ENCODE results near the gene COL23A1.
"Not testable (repeated sequence)": the region's sequence is repeated elsewhere in the genome, so short reads cannot be mapped to it uniquely, and the experiment has no call there.

The COL23A1 gene

GRCh38 chr5:178326374-178326715 lies 263.8 kb downstream of the COL23A1 start:
- H3K4me3 ChIP-seq (ENCODE audit: low read depth, low read length), result no peak overlapping the region

GRCh38 chr5:178325679-178326373 lies 264.4 kb downstream of the COL23A1 start:
- no peak for DNase-seq (ENCODE audit: low read depth)
- no peak overlapping the region for H3K4me3 ChIP-seq (ENCODE audit: low read depth, low read length)

More at GRCh38 chr5:178326374-178326715, 263.8 kb downstream of the COL23A1 start:
- DNase-seq (ENCODE audit: low read depth), result no peak

GRCh38 chr5:178325311-178325678 lies 264.9 kb downstream of the COL23A1 start:
- no peak for DNase-seq (ENCODE audit: low read depth)

GRCh38 chr5:178324481-178325310 lies 265.5 kb downstream of the COL23A1 start:
- H3K4me3 ChIP-seq (ENCODE audit: low read depth, low read length), result no peak overlapping the region
- DNase-seq (ENCODE audit: low read depth), result no peak

More at GRCh38 chr5:178325311-178325678, 264.9 kb downstream of the COL23A1 start:
- H3K4me3 ChIP-seq (ENCODE audit: low read depth, low read length), result no peak overlapping the region

- DNase-seq (ENCODE audit: low read depth), result no peak
- H3K4me3 ChIP-seq (ENCODE audit: low read depth, low read length), result no peak overlapping the region
Measured at GRCh38 chr5:178323961-178324360, 266.2 kb downstream of the COL23A1 start.

GRCh38 chr5:178323541-178323865 lies 266.7 kb downstream of the COL23A1 start:
- H3K4me3 ChIP-seq (ENCODE audit: low read depth, low read length), result no peak overlapping the region
- no peak for DNase-seq (ENCODE audit: low read depth)

GRCh38 chr5:178322736-178323540 lies 267.3 kb downstream of the COL23A1 start:
- DNase-seq (ENCODE audit: low read depth), result no peak

GRCh38 chr5:178320281-178320855 lies 269.8 kb downstream of the COL23A1 start:
- no peak for DNase-seq (ENCODE audit: low read depth)

More at GRCh38 chr5:178322736-178323540, 267.3 kb downstream of the COL23A1 start:
- H3K4me3 ChIP-seq (ENCODE audit: low read depth, low read length), result no peak overlapping the region

GRCh38 chr5:178319541-178320041 lies 270.6 kb downstream of the COL23A1 start:
- no peak overlapping the region for H3K4me3 ChIP-seq (ENCODE audit: low read depth, low read length)
- DNase-seq (ENCODE audit: low read depth), result no peak

More at GRCh38 chr5:178320281-178320855, 269.8 kb downstream of the COL23A1 start:
- no peak overlapping the region for H3K4me3 ChIP-seq (ENCODE audit: low read depth, low read length)

- H3K4me3 ChIP-seq (ENCODE audit: low read depth, low read length), result no peak overlapping the region
- no peak for DNase-seq (ENCODE audit: low read depth)
Measured at GRCh38 chr5:178318893-178319292, 271.3 kb downstream of the COL23A1 start.

GRCh38 chr5:178318382-178318781 lies 271.8 kb downstream of the COL23A1 start:
- no peak overlapping the region for H3K4me3 ChIP-seq (ENCODE audit: low read depth, low read length)

GRCh38 chr5:178317727-178318126 lies 272.5 kb downstream of the COL23A1 start:
- DNase-seq (ENCODE audit: low read depth); H3K4me3 ChIP-seq (ENCODE audit: low read depth, low read length): not testable (repeated sequence)

More at GRCh38 chr5:178318382-178318781, 271.8 kb downstream of the COL23A1 start:
- no peak for DNase-seq (ENCODE audit: low read depth)

- no peak for DNase-seq (ENCODE audit: low read depth)
- no peak overlapping the region for H3K4me3 ChIP-seq (ENCODE audit: low read depth, low read length)
Measured at GRCh38 chr5:178314961-178315820, 275.0 kb downstream of the COL23A1 start.

GRCh38 chr5:178314061-178314660 lies 276.0 kb downstream of the COL23A1 start:
- DNase-seq (ENCODE audit: low read depth), result no peak
- H3K4me3 ChIP-seq (ENCODE audit: low read depth, low read length), result no peak overlapping the region

GRCh38 chr5:178313316-178313715 lies 276.9 kb downstream of the COL23A1 start:
- H3K4me3 ChIP-seq (ENCODE audit: low read depth, low read length), result no peak overlapping the region
- DNase-seq (ENCODE audit: low read depth), result no peak

- no peak overlapping the region for H3K4me3 ChIP-seq (ENCODE audit: low read depth, low read length)
- DNase-seq (ENCODE audit: low read depth), result no peak
Measured at GRCh38 chr5:178312880-178313282, 277.3 kb downstream of the COL23A1 start.

- no peak for DNase-seq (ENCODE audit: low read depth)
- H3K4me3 ChIP-seq (ENCODE audit: low read depth, low read length), result no peak overlapping the region
Measured at GRCh38 chr5:178310130-178310865, 279.9 kb downstream of the COL23A1 start.
